ENCODE data around the gene ELOVL3.
A peak's percentile ranks its signal among the peaks of the same experiment; 100 is the strongest.
"Not testable (repeated sequence)": the region's sequence is repeated elsewhere in the genome, so short reads cannot be mapped to it uniquely, and the experiment has no call there.

ELOVL3 gene, protein sequence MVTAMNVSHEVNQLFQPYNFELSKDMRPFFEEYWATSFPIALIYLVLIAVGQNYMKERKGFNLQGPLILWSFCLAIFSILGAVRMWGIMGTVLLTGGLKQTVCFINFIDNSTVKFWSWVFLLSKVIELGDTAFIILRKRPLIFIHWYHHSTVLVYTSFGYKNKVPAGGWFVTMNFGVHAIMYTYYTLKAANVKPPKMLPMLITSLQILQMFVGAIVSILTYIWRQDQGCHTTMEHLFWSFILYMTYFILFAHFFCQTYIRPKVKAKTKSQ

GRCh38 chr10:102225646-102226541, at the start of gene ELOVL3:
Gene ELOVL3, plus strand, starts transcription at chr10:102226299. Its CDS starts 250 bp downstream, at chr10:102226549.
- DNase-seq, result peak; percentile 66

GRCh38 chr10:102184606-102185005, 41.5 kb upstream of the ELOVL3 start:
- no peak for DNase-seq

DNA sequence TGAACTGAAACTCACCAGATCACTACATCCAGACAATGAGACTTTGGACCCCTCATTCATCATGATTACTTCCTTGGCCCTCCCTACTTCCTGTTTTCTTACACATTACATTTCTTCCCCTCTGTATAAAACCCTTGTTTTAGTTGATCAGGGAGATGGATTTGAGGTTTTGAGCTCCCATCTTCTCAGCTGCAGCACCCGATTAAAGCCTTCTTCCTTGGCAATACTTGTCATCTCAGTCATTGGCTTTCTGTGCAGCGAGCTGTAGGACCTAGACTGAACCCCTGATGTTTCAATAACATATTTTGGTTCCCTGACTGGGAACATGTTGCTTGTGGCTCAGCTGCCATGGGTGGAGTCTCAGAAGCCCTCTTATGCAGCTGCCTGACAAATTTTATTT, 40.8 kb upstream of the ELOVL3 start:
- no peak for DNase-seq

DNA sequence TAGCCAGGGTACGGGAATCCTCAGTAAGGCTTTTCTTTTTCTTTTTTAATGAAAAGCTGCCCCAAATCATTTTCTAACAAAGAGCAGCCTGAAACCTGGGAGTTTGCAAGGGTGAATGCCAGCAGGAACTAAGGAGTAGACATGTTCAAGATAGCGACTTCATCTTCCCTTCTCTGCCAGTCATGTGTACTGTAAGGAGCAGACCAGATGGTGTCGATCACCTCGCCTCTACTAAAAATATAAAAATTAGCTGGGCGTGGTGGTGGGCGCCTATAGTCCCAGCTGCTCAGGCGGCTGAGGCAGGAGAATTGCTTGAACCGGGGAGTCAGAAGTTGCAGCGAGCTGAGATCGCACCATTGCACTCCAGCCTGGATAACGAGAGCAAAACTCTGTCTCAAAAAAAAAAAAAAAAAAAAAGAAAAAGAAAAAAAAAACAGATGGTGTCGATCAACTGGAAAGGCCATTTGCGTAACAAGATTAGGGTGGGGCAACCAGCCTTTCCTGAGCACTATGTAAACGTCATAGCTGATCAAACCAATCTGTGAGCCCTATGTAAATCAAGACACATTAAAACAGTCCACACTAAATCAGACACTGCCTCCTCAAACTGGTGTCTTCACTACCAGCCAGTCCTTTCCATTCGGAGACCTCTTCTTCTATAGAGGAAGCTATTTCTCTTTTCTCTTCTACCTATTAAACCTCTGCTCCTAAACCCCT, 40.1 kb upstream of the ELOVL3 start:
- no peak for DNase-seq

DNA sequence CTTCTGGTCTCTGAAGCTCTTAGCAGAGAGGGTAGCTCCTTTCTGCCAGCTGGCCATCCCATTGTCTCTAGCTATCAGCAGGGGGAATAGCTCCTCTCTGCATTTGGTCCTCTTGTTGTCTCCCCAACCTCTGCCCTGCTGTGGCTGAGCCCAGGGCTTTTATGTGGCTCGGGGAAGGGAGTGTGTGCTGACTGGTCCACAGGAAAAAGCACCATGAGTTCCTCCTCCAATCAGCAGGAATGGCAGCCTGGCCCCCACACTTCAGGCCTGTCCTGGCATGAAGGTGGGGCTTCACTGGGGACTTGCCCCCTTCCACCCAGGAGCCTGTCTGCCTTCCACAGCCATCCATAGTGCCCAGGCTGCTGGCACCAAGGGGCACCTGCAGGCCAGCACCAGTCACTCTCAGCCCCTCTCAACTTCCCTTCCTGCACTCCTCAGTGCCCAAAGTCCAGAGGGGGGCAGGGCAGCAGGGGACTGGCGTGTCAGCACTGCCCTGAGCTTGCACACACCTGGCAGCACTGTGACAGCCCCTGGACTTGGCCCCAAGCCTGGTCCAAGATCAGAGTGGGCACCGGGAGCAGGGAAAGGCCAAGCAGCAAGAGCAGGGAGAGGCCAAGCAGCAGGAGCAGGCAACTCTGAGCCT, 37.7 kb upstream of the ELOVL3 start:
- no peak for DNase-seq

- not testable (repeated sequence) for DNase-seq
Observed at GRCh38 chr10:102188941-102189898, 36.9 kb upstream of the ELOVL3 start.

DNA sequence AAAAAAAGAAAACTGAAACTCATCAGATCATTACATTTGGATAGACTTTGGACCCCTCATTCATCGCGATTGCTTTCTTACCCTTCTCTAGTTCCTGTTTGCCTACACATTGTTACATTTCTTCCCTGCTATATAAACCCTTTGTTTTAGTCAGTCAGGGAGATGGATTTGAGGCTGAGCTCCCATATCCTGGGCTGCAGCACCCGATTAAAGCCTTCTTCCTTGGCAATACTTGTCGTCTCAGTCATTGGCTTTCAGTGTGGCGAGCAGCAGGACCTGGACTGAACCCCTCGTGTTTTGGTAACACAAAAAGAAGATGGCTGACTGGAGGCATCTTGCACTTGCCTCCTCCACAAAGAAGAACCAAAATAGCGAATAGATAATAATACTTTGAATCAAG, 34.1 kb upstream of the ELOVL3 start:
- no peak for DNase-seq

DNA sequence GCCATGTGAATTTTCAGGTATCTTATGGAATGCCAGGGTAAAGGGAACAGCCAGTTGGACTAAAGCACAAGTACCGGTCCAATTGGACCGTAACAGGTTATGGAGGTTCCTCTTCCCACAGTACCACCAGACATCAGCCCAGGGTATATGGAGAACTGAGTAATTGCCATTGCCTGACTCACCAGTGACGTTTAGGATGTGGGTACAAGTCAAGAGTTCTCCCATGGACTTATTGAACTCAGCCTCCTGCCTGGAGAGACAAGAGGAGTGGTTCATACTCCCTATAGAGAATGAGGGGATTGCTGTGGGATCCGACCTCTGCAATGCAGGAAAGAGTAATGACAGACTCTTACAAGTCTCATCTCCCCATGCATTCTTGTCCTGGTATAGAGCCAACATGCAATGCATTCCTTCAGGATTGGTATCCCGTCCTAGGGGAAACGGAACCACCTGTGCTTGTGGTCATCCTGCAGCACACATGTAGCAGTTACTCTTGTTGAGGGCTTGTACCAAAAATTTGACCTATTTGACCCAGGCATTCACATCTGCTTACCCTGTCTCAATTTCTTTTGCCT, 30.7 kb upstream of the ELOVL3 start:
- DNase-seq, result no peak

DNA sequence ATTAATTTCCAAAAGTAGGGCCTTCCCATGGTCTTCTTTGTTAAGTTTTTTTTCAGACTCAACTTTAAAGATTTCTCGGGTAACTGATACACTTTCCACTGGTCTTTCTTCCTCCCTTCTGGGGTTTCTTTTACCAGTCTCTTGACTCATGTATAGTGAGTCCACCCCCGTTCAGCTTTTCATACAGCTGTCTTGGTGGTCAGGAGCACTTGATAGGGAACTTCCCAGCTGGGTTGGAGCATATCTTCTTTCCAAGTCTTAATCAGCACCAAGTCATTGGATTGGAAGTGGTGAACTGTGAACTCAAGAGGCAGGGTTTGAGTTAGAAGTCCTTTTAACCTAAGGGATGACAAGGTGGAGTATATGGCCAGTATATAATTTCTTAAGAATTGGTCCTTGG, 29.2 kb upstream of the ELOVL3 start:
- no peak for DNase-seq

DNA sequence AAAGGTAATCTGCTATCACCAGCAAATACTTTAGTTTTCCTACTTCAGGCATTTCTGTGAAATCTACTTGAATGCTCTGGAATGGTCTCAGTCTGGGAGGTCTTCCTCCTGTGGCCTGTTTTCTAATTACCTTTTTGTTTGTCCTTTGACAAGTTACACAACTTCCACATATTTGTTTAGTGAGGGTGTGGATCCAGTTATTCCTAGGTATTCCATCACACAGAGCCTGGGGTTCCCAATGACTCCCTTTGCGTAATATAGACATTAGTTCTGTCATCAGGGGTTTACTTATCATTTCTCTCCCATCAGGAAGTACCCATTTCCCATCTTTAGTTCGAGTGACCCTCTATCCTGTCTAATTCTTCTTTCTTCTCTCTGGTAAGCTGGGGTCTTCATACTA, 28.1 kb upstream of the ELOVL3 start:
- DNase-seq, result no peak

DNA sequence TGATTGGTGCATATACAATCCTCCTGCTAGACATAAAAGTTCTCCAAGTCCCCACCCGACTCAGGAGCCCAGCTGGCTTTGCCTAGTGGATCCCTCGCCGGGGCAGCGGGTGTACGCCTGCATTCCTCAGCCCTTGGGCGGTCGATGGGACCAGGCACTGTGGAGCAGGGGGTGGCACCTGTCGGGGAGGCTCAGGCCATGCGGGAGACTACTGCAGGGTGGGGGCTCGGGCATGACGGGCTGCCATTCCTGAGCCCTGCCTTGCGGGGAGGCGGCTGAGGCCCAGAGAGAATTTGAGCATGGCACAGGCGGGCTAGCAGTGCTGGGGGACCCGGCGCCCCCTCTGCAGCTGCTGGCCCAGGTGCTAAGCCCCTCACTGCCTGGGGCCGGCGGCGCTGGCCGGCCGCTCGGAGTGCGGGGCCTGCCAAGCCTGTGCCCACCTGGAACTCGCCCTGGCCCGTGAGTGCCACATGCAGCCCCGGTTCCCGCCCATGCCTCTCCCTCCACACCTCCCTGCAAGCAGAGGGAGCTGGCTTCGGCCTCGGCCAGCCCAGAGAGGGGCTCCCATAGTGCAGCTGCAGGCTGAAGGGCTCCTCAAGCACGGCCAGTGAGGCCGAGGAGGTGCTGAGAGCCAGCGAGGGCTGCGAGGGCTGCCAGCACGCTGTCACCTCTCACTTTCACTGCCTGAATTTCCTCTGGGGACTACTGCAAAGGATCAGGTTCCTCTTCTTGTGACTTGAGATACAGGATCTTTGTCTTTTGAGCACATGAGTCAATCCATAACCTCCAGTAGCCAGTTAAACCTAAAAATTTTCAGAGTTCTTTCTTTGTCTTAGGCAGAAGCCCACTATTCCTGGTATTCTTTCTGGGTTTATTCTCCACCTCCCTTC, 25.1 kb upstream of the ELOVL3 start:
- no peak for DNase-seq

GRCh38 chr10:102202386-102202785, 23.7 kb upstream of the ELOVL3 start:
- DNase-seq, result no peak

GRCh38 chr10:102208311-102209035, 17.6 kb upstream of the ELOVL3 start:
- no peak for DNase-seq

GRCh38 chr10:102211615-102212299, 14.3 kb upstream of the ELOVL3 start:
- DNase-seq, result no peak

DNA sequence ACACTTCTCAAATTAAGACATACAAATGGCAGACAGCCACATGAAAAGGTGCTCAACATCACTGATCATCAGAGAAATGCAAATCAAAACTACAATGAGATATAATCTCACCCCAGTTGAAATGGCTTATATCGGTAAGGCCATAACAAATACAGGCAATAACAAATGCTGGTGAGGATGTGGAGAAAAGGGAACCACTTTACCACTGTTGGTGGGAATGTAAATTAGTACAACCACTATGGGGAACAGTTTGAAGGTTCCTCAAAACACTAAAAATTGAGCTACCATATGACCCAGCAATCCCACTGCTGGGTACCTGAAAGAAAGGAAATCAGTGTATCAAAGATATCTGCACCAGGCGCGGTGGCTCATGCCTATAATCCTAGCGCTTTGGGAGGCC, 12.5 kb upstream of the ELOVL3 start:
- not testable (repeated sequence) for DNase-seq

DNA sequence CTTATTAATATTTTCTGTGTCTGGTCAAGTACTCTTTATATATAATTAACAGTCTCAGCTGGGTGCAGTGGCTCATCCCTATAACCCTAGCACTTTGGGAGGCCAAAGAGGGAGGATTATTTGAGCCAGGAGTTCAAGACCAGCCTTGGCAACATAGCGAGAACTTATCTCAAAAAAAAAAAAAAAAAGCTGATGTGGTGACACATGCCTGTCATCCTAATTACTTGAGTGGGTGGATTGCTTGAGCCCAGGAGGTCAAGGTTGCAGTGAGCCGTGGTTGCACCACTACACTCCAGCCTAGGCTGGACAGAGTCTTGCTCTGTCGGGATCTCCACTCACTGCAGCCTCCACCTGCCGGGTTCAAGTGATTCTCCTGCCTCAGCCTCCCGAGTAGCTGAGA, 6.7 kb upstream of the ELOVL3 start:
- no peak for DNase-seq

DNA sequence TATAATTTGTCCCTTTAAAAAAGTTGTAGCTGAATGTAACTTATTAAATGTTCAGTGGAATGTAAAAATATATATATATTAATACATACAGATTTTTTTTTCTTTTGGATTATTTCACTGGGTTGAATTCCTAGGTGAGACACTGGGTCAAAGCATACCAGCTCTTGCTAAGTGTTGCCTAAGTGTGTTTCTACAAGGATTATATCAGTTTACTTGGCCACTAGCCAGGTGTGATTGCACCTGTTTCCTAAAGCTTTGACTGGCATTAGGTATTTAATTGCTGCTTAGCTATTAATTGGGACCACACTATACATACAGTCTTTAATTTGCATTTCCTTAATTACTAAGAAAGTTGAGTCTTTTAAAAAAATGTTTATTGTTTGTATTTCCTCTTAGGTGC, 5.5 kb upstream of the ELOVL3 start:
- DNase-seq, result no peak

- no peak for DNase-seq
Observed at GRCh38 chr10:102222797-102223196, 3.3 kb upstream of the ELOVL3 start.

- DNase-seq, result no peak
Observed at GRCh38 chr10:102226542-102226870, 407 bp downstream of the ELOVL3 start.

Measured in activated T-cell treated with anti-CD3 and anti-CD28 coated beads for 4 hours (primary cell).